Vagina (tissue), 2 donors: ENCODE data around the gene H6PD. TPM values are rescaled to one million over a fixed set of nuclear protein-coding genes. Genes with fewer than 3 reads are reported as not detected.
A peak's percentile ranks its signal among the peaks of the same experiment; 100 is the strongest.

Experiments
- DNase-seq, 2 donors: peaks; one replicate each; pipeline ENCODE4 v3.0.0-alpha.2; 2017; ENCODE audit errors: extremely low spot score in 2 of 2
- H3K27ac ChIP-seq: fragments of 200-600 bp; sonication (generic); one replicate; pipeline ENCODE4 v1.5.1; 2019
- H3K27me3 ChIP-seq: fragments of 200-600 bp; sonication (generic); one replicate; pipeline ENCODE4 v1.5.1; 2019
- H3K36me3 ChIP-seq, 2 donors: fragments of 200-600 bp; sonication (generic); one replicate each; pipeline ENCODE4 v1.5.1; 2017 to 2019
- H3K4me1 ChIP-seq: fragments of 200-600 bp; sonication (generic); one replicate; pipeline ENCODE4 v1.5.1; 2019
- H3K4me3 ChIP-seq, 2 donors: fragments of 200-600 bp; sonication (generic); 1 replicate in 1 of 2; 2 replicates in 1 of 2; pipeline ENCODE4 v1.5.1; 2016 to 2019
- H3K9me3 ChIP-seq: fragments of 200-600 bp; sonication (generic); one replicate; pipeline ENCODE4 v1.5.1; 2019
- POLR2A ChIP-seq, 2 donors: fragments of 450-650 bp; IDR thresholded peaks; one replicate each; pipeline ENCODE4 v1.6.1; 2017; ENCODE audit warnings: antibody characterized with exemption in 2 of 2, mild to moderate bottlenecking in 2 of 2, moderate library complexity in 2 of 2
- POLR2AphosphoS5 ChIP-seq, 2 donors: sonication (generic); formaldehyde crosslinking; IDR thresholded peaks; one replicate each; pipeline ENCODE4 v1.9.0; 2017; ENCODE audit warnings: antibody characterized with exemption in 2 of 2, mild to moderate bottlenecking in 2 of 2, low read depth in 1 of 2; ENCODE audit not compliant: insufficient read depth in 1 of 2
- intact Hi-C: fragments of 100-400 bp; cut with DNase I; formaldehyde crosslinking; loops from one replicate; pipeline ENCODE4 v1.15.1; 2023
- total RNA-seq: library from RNA; depleted of rRNA; stranded (reverse); fragments of >200 nt; gene quantifications from one replicate; pipeline ENCODE4 v1.2.3, GENCODE V29; 2016
- TF ChIP-seq, protein P1 (sequence below), 3 experiments: fragments of 450-650 bp in 2 of 3; fragments of 200-600 bp in 1 of 3; sonication (generic) in 1 of 3; IDR thresholded peaks; one replicate each; pipeline ENCODE4 v1.5.1; 2017 to 2019; ENCODE audit warnings: antibody characterized with exemption in 3 of 3, mild to moderate bottlenecking in 2 of 3, moderate library complexity in 2 of 3

Gene H6PD
- total RNA-seq, 1 donor from 2014 or later: 65.1 TPM

DNA sequence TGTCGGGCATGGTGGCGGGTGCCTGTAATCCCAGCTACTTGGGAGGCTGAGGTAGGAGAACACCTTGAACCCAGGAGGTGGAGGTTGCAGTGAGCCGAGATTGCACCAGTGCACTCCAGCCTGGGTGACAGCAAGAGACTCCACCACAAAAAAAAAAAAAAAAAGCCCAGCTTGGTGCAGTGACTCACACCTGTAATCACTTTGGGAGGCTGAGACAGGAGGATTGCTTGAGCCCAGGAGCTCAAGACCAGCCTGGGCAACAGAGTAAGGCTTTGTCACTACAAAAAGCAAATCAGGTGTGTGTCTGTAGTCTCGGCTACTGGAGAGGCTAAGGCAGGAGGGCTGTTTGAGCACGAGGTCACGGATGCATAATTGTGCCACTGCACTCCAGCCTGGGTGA lies 5.0 kb upstream of the H6PD start:
- TF ChIP-seq POLR2A (IDR thresholded peaks at IDR 0.05) (no peak), POLR2AphosphoS5 (IDR thresholded peaks at IDR 0.05; ENCODE audit: insufficient read depth in 1 of 2, low read depth in 1 of 2) (no peak)
- TF ChIP-seq, protein P1, sequence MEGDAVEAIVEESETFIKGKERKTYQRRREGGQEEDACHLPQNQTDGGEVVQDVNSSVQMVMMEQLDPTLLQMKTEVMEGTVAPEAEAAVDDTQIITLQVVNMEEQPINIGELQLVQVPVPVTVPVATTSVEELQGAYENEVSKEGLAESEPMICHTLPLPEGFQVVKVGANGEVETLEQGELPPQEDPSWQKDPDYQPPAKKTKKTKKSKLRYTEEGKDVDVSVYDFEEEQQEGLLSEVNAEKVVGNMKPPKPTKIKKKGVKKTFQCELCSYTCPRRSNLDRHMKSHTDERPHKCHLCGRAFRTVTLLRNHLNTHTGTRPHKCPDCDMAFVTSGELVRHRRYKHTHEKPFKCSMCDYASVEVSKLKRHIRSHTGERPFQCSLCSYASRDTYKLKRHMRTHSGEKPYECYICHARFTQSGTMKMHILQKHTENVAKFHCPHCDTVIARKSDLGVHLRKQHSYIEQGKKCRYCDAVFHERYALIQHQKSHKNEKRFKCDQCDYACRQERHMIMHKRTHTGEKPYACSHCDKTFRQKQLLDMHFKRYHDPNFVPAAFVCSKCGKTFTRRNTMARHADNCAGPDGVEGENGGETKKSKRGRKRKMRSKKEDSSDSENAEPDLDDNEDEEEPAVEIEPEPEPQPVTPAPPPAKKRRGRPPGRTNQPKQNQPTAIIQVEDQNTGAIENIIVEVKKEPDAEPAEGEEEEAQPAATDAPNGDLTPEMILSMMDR (IDR thresholded peaks at IDR 0.05): no peak
- H3K9me3 ChIP-seq: no peaks in the 10 kb centered on the region
- no peak for DNase-seq
- H3K4me1 ChIP-seq: peaks cover 18% of the 10 kb centered on the region
- H3K36me3 ChIP-seq: no peaks in the 10 kb centered on the region
- H3K4me3 ChIP-seq: no peak overlapping the region
- no peaks in the 10 kb centered on the region for H3K27me3 ChIP-seq
- intact Hi-C loops: no loop called here
- no peak overlapping the region for H3K27ac ChIP-seq

GRCh38 chr1:9230869-9231533 lies 3.6 kb upstream of the H6PD start:
- H3K4me3 ChIP-seq: no peak overlapping the region
- no peak for DNase-seq
- H3K36me3 ChIP-seq: no peaks in the 10 kb centered on the region
- TF ChIP-seq, protein P1 (IDR thresholded peaks at IDR 0.05): no peak
- no peak for TF ChIP-seq POLR2AphosphoS5 (IDR thresholded peaks at IDR 0.05; ENCODE audit: insufficient read depth in 1 of 2, low read depth in 1 of 2)
- no peak for TF ChIP-seq POLR2A (IDR thresholded peaks at IDR 0.05)
- no peaks in the 10 kb centered on the region for H3K27me3 ChIP-seq
- H3K4me1 ChIP-seq: peaks cover 28% of the 10 kb centered on the region
- H3K9me3 ChIP-seq: no peaks in the 10 kb centered on the region
- intact Hi-C loops: no loop called here
- peak overlapping the region; percentile 31 for H3K27ac ChIP-seq

DNA sequence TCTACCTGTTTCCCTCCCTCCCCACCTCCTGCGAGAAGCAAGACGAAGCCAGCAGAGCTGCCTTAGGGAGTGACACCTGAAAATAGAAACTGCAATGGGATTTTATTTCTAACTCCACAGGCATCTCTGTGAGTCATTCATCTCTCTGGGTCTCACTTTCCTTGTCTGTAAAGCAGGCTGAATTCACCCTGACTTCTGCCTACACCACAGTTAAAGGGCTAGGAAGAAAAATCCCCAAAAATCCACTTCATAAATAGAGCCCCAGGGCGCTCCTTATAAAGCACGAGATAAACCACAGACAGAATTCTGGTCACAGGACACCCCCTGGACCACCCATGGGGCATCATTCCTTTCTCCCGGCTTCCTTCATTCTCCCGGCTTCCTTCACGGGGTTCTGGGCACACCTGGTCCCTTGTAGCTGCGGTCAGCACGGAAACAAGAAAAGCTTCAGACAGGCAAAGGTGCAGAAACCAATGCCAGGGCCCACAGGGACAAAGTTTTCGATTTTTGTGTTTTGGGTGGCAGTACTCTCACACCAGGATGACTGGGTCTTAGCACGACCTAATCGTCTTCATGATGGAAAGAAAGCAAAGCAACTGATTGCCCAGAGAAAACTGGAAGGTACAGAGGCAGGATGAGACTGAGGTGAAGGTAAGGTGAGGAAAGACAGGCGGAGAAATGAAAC lies 2.8 kb upstream of the H6PD start:
- no peaks in the 10 kb centered on the region for H3K36me3 ChIP-seq
- no peak for DNase-seq
- TF ChIP-seq, protein P1 (IDR thresholded peaks at IDR 0.05): no peak
- no peak for TF ChIP-seq POLR2A (IDR thresholded peaks at IDR 0.05)
- peak in 1 of 2 donors; percentile 49 for TF ChIP-seq POLR2AphosphoS5 (IDR thresholded peaks at IDR 0.05; ENCODE audit: insufficient read depth in 1 of 2, low read depth in 1 of 2)
- H3K4me1 ChIP-seq: peaks cover 35% of the 10 kb centered on the region
- H3K27me3 ChIP-seq: no peaks in the 10 kb centered on the region
- no peak overlapping the region for H3K4me3 ChIP-seq
- no peaks in the 10 kb centered on the region for H3K9me3 ChIP-seq
- intact Hi-C loops: no loop called here
- peak overlapping the region; percentile 31 for H3K27ac ChIP-seq

- no peaks in the 10 kb centered on the region for H3K27me3 ChIP-seq
- peak overlapping the region; percentile 94 for H3K27ac ChIP-seq
- no peak overlapping the region for H3K4me3 ChIP-seq
- no peaks in the 10 kb centered on the region for H3K36me3 ChIP-seq
- intact Hi-C loops: no loop called here
- peaks cover 51% of the 10 kb centered on the region for H3K4me1 ChIP-seq
- TF ChIP-seq POLR2AphosphoS5 (IDR thresholded peaks at IDR 0.05; ENCODE audit: insufficient read depth in 1 of 2, low read depth in 1 of 2): peak; percentile 61 to 93
- no peak for TF ChIP-seq POLR2A (IDR thresholded peaks at IDR 0.05)
- TF ChIP-seq, protein P1 (IDR thresholded peaks at IDR 0.05): peak in 1 of 3 experiments; percentile 10
- H3K9me3 ChIP-seq: no peaks in the 10 kb centered on the region
- peak in 1 of 2 donors; percentile 98 for DNase-seq
These were observed 1.2 kb upstream of the H6PD start for GRCh38 chr1:9233241-9233941.
